DND-41 (cell line): ENCODE results near the gene MAP4.

Experiments
- CTCF ChIP-seq: IDR thresholded peaks from 2 replicates; pipeline ENCODE4 v1.5.1; 2012; ENCODE audit warnings: borderline replicate concordance, low read length, moderate library complexity, mild to moderate bottlenecking; ENCODE audit not compliant: poor library complexity, severe bottlenecking; ENCODE audit errors: extremely low read depth
- EZH2 ChIP-seq: IDR thresholded peaks from 3 replicates; pipeline ENCODE4 v1.6.1; 2012; ENCODE audit warnings: borderline replicate concordance, low read depth, mild to moderate bottlenecking, moderate library complexity, low read length, inconsistent platforms; ENCODE audit not compliant: severe bottlenecking

GRCh38 chr3:47954567-47954966 lies 61.6 kb downstream of the MAP4 start:
- no peak for TF ChIP-seq CTCF
- TF ChIP-seq EZH2, result no peak
